Activated T-helper 9 cell treated with anti-CD3 and anti-CD28 coated beads, Interleukin-2, amount 50 U/mL, for 16 hours (primary cell): ENCODE results near the gene MRPL43.

ENCODE experiments used
- DNase-seq: peaks from one replicate; pipeline ENCODE4 v3.0.0-alpha.2; 2020; ENCODE audit warnings: low read depth

MRPL43 gene

DNA sequence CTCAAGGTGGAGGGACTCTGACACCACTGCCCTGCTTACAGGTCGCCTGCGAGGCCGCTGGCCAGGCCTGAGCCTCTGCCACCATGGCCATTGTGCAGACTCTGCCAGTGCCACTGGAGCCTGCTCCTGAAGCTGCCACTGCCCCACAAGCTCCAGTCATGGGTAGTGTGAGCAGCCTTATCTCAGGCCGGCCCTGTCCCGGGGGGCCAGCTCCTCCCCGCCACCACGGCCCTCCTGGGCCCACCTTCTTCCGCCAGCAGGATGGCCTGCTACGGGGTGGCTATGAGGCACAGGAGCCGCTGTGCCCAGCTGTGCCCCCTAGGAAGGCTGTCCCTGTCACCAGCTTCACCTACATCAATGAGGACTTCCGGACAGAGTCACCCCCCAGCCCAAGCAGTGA lies 15.2 kb upstream of the MRPL43 start:
- no peak for DNase-seq

DNA sequence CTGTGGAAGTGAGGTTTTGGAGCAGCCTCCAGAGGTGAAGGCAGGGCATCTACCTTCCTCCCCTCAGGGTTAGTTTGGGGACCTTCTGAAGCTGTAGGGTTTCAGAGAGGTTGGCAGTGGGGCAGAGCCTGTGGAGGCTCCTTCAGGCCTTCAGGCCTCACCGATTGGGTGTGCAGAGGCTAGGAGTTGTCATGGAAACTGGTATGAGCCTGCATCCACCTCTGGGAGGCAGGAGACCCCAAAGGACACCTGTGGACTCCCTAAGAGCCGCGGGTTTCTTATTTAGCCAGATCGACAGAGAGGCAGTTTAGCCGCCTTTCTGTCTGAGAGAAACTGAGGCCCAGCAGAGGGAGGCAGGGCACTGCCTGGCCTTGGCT lies 14.3 kb upstream of the MRPL43 start:
- DNase-seq, result no peak

DNA sequence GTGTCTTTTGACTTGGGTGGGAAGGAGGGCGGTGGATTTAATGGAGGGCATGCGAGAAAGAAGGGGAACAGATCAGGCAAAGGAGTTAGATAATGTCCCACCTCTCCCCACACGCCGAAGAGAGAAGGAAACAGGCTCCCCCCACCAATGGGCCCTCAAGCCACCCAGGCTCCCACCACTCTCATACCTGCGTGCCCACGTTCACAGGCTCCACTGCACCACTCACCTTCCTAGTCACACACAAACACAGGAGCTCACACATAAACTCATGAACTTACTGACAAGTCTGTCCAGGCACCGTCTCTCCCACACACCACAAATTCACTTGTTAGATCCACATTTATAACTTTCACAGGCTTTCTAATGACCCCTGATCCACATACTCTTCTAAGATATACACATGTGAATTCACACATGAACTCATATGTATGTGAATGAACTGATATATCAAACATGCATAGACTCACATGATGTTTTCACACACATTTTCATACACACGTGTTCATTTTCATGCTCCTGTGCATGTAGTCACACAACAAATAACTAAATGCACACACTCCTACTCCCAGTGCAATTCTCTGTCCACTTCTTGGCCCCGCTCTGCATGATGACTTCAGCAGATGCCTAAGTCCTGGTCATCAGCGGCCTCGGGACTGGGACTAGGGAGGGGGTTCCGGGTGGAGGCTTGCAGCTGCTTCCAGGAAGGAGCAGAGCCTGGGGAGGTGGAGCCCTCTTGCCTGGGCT lies 13.8 kb upstream of the MRPL43 start:
- no peak for DNase-seq

DNA sequence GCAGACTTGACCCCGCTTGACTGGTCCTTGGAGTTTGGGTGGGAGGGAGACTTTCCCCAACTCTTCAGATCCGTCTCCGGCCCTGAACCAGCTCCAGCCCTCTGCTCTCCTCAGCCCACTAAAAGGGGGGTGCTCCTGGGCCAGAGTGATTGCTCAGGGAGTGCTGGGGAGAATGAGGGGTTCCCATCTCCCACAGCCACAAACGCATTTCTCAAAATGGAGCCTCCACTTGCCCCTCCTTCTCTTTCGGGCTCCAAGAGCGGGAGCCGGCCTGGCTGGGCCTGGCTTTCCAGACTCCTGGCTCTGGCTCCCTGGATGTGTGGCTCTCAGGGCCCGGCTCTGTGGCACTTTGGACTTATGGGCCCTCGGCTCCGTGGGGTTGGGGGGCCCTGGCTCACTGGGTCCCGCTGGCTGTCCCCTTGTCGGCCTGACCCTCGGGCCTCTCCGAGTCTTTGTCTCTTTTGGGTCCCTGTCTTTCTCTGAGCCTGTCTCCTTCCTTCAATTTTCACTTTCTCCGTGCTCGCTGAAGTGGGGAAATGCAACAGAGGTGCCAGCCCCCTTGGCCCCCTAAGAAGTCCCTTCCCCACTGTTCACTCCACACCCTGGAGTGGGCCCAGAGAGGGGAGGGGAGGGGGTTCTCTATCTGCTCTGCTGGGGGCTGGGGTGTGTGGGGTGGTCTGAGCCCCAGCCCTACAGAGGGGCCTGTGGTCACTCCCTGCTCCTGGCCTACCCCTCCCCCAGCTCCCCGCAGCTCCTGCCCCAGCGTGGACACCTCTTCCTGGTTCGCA lies 13.0 kb upstream of the MRPL43 start:
- DNase-seq, result no peak

DNA sequence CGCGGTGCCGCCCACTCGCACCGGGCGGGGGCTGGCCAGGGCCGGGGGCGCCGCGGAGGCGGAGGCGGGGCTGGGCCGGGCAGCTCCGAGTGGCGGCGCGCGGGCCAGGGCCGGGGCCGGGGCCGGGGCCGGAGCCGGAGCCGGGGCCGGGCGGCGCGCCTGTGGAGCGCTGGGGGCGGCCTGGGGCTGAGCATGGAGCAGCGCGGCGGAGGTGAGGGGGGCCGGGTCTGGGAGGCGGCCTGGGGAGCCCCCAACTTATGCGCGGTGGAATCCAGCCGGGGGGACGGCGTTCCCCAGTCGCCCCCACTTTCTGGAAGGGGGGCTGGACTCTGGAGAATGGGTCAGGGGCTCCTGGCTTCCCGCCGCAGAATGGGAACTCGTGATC lies 12.4 kb upstream of the MRPL43 start, which contains the start of gene LZTS2:
TSS of gene LZTS2 (plus strand) at position 67 of the 385 bp plus-strand sequence. CDS start 2,731 bp downstream, outside the sequence.
- no peak for DNase-seq

DNA sequence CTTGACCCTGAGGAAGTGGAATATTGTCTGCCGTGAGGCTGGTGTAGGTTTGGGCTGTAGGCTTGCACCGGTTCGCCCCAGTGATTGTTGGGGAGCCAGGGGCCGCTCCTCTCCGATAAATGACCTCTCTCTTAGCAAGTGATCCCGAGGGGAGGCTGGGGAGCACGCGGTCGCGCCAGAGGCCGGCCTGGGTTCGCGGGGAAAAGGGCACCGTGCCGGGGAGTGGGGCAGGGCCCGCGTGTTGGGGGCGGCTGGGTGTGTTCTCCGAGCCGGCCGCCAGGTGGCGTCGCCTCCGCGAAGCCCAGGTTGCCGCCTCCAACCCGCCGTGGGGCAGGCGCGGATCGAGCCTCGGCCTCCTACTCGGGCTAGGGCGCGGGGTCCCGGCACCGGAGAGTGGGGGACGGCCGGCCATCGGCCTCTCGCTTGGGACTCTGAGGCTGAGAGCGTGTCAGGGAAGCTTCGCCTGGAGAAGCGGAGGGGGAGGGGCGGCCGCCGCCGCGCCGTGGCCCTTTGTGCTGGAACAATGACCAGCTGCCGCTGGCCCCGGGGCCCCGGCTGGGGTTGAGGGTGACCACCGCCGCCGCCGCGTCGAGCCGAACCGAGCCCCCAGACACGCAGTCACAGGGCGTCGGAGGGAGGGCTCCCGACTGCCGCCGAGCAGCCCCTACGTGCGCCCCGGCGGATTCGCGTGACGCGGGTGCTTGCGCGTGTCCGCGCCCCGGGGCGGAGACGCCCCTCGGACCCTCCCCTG lies 11.9 kb upstream of the MRPL43 start:
- DNase-seq, result peak; percentile 68

DNA sequence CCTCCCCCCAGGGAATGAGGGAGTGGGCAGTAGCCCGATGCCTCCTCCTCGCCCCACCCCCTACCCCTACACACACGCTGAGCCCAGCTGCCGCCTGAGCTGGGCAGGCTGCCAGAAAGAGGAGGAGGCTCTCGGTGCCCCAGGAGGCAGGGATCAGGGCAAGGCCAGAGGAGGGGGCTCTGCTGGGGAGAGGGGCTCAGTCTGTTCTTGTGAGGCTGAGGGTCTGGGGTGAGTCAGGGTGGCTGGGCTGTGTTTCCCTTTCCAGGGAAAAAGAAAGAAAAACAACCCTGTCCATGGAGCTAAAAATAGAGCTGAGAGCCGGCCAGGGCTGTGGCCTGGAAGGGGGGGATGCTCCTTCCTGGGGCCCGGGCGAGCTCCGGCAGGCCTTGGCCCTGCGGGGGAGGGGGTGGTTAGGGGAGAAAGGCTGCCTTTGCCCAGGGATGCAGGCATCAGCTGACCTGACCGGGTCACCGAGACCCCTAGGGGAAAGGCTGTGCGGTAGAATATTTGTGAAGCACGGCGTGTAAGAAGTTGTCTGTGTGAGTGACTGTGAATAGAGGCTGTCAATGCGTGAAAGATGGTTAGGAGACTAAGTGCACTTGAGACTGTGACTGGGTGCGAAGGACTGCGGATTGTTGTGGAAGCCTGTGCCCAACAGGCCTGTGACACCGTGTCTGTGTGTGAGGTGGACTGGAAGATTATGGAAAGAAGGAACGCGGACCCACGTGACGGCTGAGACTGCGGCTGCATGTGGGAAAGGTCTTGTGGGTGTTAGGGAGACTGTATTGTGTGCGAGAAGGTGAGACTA lies 11.1 kb upstream of the MRPL43 start:
- peak; percentile 43 for DNase-seq

GRCh38 chr10:100997360-100998182 lies 10.3 kb upstream of the MRPL43 start:
- peak; percentile 66 for DNase-seq

- DNase-seq, result no peak
Observed at GRCh38 chr10:100996678-100997359, 9.5 kb upstream of the MRPL43 start.

GRCh38 chr10:100995181-100995580 lies 7.9 kb upstream of the MRPL43 start:
- DNase-seq, result no peak

- DNase-seq, result no peak
Observed at GRCh38 chr10:100993986-100994708, 6.8 kb upstream of the MRPL43 start.

GRCh38 chr10:100989088-100989487 lies 1.8 kb upstream of the MRPL43 start:
- DNase-seq, result no peak

- no peak for DNase-seq
Observed at GRCh38 chr10:100988166-100988565, 869 bp upstream of the MRPL43 start.

- DNase-seq, result no peak
Observed at GRCh38 chr10:100987685-100988049, 370 bp upstream of the MRPL43 start.

DNA sequence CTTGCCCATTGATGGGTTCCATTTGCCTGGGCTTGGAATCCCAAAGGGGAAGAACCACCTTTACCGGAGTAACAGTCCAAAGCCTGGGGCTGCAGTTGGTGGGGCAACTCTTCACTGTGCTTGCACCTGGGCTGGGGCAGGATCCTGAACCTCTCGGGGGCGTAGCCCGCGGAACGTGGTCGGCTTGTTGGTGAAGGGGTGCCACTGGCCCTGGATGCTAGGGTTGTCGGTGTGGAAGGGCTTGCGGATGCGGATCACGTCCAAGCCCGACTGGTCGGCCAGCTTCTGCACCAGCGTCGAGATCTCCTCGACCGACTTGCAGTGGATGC lies 710 bp downstream of the MRPL43 start:
- DNase-seq, result no peak

GRCh38 chr10:100985336-100985735 lies 2.0 kb downstream of the MRPL43 start:
- no peak for DNase-seq

DNA sequence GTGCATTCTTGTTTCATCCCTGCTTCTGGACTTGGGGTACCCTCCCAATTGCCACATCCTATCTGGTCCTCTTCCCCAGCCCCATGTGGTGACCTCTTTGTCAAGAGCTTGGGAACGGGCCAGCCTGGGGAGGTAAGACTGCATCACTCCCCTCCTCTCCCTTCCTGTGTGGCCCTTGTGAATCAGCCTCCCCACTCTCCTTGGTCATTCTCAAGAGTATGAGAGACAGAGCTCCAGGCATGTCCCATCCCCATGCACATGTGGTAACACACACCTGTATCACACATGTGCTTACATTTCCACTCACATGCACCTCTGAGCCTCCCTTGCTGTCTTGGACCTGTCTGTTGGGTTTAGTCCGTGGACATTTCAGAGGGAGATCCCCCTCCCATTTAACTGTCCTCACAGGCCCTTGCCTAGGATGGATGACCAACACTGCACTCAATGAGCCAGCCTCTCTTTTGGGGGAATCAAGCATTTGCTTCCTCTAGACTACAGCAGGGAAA lies 2.6 kb downstream of the MRPL43 start:
- DNase-seq, result no peak

- DNase-seq, result no peak
Observed at GRCh38 chr10:100983868-100984671, 3.2 kb downstream of the MRPL43 start.
